Neuronal stem cell (in vitro differentiated cells): ENCODE data around the gene LRMDA.

Experiments
- DNase-seq: peaks from one replicate; pipeline ENCODE4 v3.0.0-alpha.2; 2013; ENCODE audit warnings: low spot score
- H2AFZ ChIP-seq: one replicate; pipeline ENCODE4 v1.6.1; 2013; ENCODE audit warnings: mild to moderate bottlenecking, low read length, inconsistent platforms
- H2AK5ac ChIP-seq: 2 replicates; pipeline ENCODE4 v1.6.1; 2013; ENCODE audit warnings: low read depth, mild to moderate bottlenecking, inconsistent platforms, low read length, moderate library complexity, mixed read lengths
- H2BK120ac ChIP-seq: 2 replicates; pipeline ENCODE4 v1.6.1; 2013; ENCODE audit warnings: low read depth, mild to moderate bottlenecking, inconsistent platforms, low read length, moderate library complexity, mixed read lengths
- H2BK12ac ChIP-seq: one replicate; pipeline ENCODE4 v1.6.1; 2013; ENCODE audit warnings: low read length, inconsistent platforms
- H2BK15ac ChIP-seq: 2 replicates; pipeline ENCODE4 v1.6.1; 2013; ENCODE audit warnings: mild to moderate bottlenecking, low read length, inconsistent platforms, mixed read lengths
- H2BK5ac ChIP-seq: one replicate; pipeline ENCODE4 v1.6.1; 2013; ENCODE audit warnings: inconsistent platforms, mild to moderate bottlenecking, low read length, moderate library complexity
- H3K14ac ChIP-seq: one replicate; pipeline ENCODE4 v1.6.1; 2013; ENCODE audit warnings: low read length, inconsistent platforms
- H3K18ac ChIP-seq: 2 replicates; pipeline ENCODE4 v1.6.1; 2013; ENCODE audit warnings: low read length, inconsistent platforms
- H3K23ac ChIP-seq: 2 replicates; pipeline ENCODE4 v1.6.1; 2013; ENCODE audit warnings: low read depth, mild to moderate bottlenecking, mixed read lengths, low read length, inconsistent platforms; ENCODE audit not compliant: poor library complexity
- H3K27ac ChIP-seq: replicated peaks from 3 replicates; pipeline ENCODE4 v1.5.1; 2013; ENCODE audit warnings: low read length, inconsistent platforms
- H3K27me3 ChIP-seq, 3 experiments: 2 replicates each; pipeline ENCODE4 v1.6.1; 2013; ENCODE audit warnings: low read length in 3 of 3, mild to moderate bottlenecking in 2 of 3, inconsistent platforms in 1 of 3, low read depth in 1 of 3, mixed read lengths in 1 of 3, moderate library complexity in 1 of 3; ENCODE audit not compliant: control insufficient read depth in 3 of 3, insufficient read depth in 3 of 3
- H3K36me3 ChIP-seq, 2 donors: replicated peaks in 1 of 2; 2 replicates each; pipeline ENCODE4 v1.6.1; 2013; ENCODE audit warnings: low read length in 2 of 2; ENCODE audit not compliant: control insufficient read depth in 2 of 2, insufficient read depth in 2 of 2
- H3K4ac ChIP-seq: 2 replicates; pipeline ENCODE4 v1.6.1; 2013; ENCODE audit warnings: inconsistent platforms, mild to moderate bottlenecking, low read length, moderate library complexity
- H3K4me1 ChIP-seq, 2 donors: 1 replicate in 1 of 2; 2 replicates in 1 of 2; pipeline ENCODE4 v1.6.1; 2013; ENCODE audit warnings: low read length in 2 of 2, low read depth in 1 of 2; ENCODE audit not compliant: control insufficient read depth in 2 of 2, insufficient read depth in 1 of 2
- H3K4me2 ChIP-seq: one replicate; pipeline ENCODE4 v1.6.1; 2013; ENCODE audit warnings: mild to moderate bottlenecking, low read length, inconsistent platforms; ENCODE audit not compliant: insufficient read depth, poor library complexity, severe bottlenecking
- H3K4me3 ChIP-seq, 2 donors: 2 replicates each; pipeline ENCODE4 v1.5.1; 2013; ENCODE audit warnings: low read length in 2 of 2, mild to moderate bottlenecking in 2 of 2, inconsistent platforms in 1 of 2, moderate library complexity in 1 of 2
- H3K79me1 ChIP-seq: one replicate; pipeline ENCODE4 v1.6.1; 2013; ENCODE audit warnings: low read depth, mild to moderate bottlenecking, inconsistent platforms, low read length, moderate library complexity
- H3K9ac ChIP-seq: one replicate; pipeline ENCODE4 v1.6.1; 2013; ENCODE audit warnings: mild to moderate bottlenecking, low read depth, low read length, inconsistent platforms; ENCODE audit not compliant: poor library complexity
- H3K9me3 ChIP-seq, 2 donors: replicated peaks in 1 of 2; 2 replicates each; pipeline versions ENCODE3 to v1.6.1; 2013; ENCODE audit warnings: low read length in 2 of 2, mild to moderate bottlenecking in 2 of 2, inconsistent platforms in 1 of 2, low read depth in 1 of 2, mixed read lengths in 1 of 2, moderate library complexity in 1 of 2; ENCODE audit not compliant: control insufficient read depth in 2 of 2, insufficient read depth in 1 of 2
- H4K8ac ChIP-seq: one replicate; pipeline ENCODE4 v1.6.1; 2013; ENCODE audit warnings: low read depth, mild to moderate bottlenecking, inconsistent platforms, low read length, moderate library complexity
- H4K91ac ChIP-seq: one replicate; pipeline ENCODE4 v1.6.1; 2013; ENCODE audit warnings: low read length, low read depth, mild to moderate bottlenecking, inconsistent platforms; ENCODE audit not compliant: poor library complexity
- WGBS, 2 donors: extraction: QIAGEN DNeasy Blood & Tissue Kit; methylation state at CpG; one replicate each; pipeline ENCODE4 v1.1.7; 2013; ENCODE audit warnings: missing lambda C conversion rate in 2 of 2, mixed read lengths in 1 of 2; ENCODE audit not compliant: insufficient read length in 2 of 2, insufficient replicate concordance in 1 of 2; ENCODE audit errors: extremely low coverage in 2 of 2; 5-methylcytosine and 5-hydroxymethylcytosine counted together

LRMDA gene

DNA sequence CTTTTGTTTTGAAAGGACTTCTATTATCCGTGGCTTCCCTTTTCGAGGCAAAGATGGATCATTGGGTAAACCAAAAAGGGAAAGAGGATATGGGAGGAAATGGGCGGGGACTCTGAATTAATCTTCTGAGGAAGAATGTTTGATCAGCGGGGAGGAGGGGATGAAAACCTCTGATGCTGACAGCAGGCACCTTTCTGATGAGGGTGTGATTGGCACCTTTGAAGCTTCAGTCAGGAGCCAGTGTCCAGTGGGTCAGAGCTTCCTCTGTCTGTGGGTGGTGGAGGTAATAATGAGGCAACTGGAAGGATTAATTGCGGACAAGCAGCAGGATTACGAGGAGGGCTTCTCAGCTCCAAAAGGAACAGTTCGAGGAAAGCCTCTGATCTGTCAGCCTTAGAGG is 877.6 kb downstream of the LRMDA start:
- no peak overlapping the region for H2BK120ac ChIP-seq
- no peak overlapping the region for H3K18ac ChIP-seq
- H2BK12ac ChIP-seq: no peak overlapping the region
- no peak for DNase-seq
- no peak overlapping the region for H3K23ac ChIP-seq
- H2AFZ ChIP-seq: no peak overlapping the region
- H2BK5ac ChIP-seq: no peak overlapping the region
- H3K36me3 ChIP-seq: no peaks in the 10 kb centered on the region
- no peak overlapping the region for H4K8ac ChIP-seq
- no peak overlapping the region for H3K4me3 ChIP-seq
- H3K4me2 ChIP-seq: no peak overlapping the region
- no peaks in the 10 kb centered on the region for H3K9me3 ChIP-seq
- no peak overlapping the region for H3K27ac ChIP-seq
- no peak overlapping the region for H2BK15ac ChIP-seq
- peaks cover 2 to 5% of the 10 kb centered on the region in 2 donors for H3K4me1 ChIP-seq
- H3K14ac ChIP-seq: no peak overlapping the region
- H3K4ac ChIP-seq: no peak overlapping the region
- no peak overlapping the region for H3K9ac ChIP-seq
- no peaks in the 10 kb centered on the region for H3K79me1 ChIP-seq
- no CpG with 5 or more reads among the region's 7 CpGs for WGBS, 2 donors
- H2AK5ac ChIP-seq: no peak overlapping the region
- no peaks in the 10 kb centered on the region for H3K27me3 ChIP-seq
- no peak overlapping the region for H4K91ac ChIP-seq

DNA sequence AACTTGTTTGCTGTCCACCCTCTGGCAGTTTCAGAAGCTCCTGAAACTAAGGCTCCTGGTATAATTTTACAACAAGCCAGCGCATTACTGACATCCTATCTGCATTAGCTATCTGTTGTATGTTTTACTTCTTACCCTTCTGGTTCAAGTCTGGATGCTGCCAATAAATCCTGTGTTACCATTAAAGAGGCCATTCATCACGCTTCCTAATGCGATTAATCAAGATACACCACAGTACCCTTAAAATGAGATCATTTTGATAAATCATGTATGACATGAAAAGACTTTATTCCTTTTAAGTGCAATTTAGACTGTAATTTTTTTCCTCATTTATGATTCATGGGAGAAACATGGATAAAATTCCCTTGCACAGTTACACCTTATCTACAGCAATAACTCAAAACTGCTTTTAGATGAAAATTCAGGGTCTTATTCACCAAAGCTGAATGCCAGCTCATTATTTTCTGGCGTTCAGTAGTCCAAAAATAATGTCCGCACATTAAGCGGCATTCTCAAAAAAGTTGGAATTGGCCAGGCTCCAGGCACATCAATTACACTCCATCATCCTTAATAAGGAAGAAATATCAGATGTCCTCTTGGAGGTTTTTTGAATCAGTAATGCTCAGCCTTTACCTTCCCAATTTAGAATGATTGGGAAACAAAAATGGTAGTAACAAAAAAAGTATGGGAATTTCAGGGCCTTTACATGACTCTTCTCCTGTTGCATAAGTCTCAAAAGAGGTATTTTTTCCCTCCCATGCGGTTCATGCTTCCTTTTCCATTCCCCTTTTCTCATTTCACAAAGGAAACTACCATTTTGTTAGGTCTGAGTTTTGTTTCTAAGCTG is 878.5 kb downstream of the LRMDA start:
- Histone ChIP-seq H2BK5ac (no peak overlapping the region), H2AFZ (no peak overlapping the region), H2BK120ac (no peak overlapping the region)

GRCh38 chr10:76310588-76311080 is 879.2 kb downstream of the LRMDA start:
- Histone ChIP-seq H3K23ac (no peak overlapping the region), H2BK12ac (no peak overlapping the region), H3K4me1 (peaks cover 2 to 5% of the 10 kb centered on the region in 2 donors), H3K14ac (no peak overlapping the region), H3K79me1 (no peaks in the 10 kb centered on the region), H4K91ac (no peak overlapping the region), H2BK120ac (no peak overlapping the region), H2BK5ac (no peak overlapping the region), H3K18ac (no peak overlapping the region), H3K36me3 (no peaks in the 10 kb centered on the region), H2BK15ac (no peak overlapping the region), H3K9ac (no peak overlapping the region), H2AK5ac (no peak overlapping the region), H3K4me2 (no peak overlapping the region), H3K27ac (no peak overlapping the region), H3K4ac (no peak overlapping the region), H3K9me3 (no peaks in the 10 kb centered on the region), H3K4me3 (no peak overlapping the region), H2AFZ (no peak overlapping the region), H4K8ac (no peak overlapping the region), H3K27me3 (no peaks in the 10 kb centered on the region)
- no peak for DNase-seq
- WGBS, 2 donors: no CpG with 5 or more reads among the region's 1 CpG

More for the DNA sequence above, 878.5 kb downstream of the LRMDA start:
- H3K27ac ChIP-seq: no peak overlapping the region
- no peaks in the 10 kb centered on the region for H3K27me3 ChIP-seq
- no peak overlapping the region for H3K4me2 ChIP-seq
- no peak overlapping the region for H3K14ac ChIP-seq
- H3K18ac ChIP-seq: no peak overlapping the region
- H3K4ac ChIP-seq: no peak overlapping the region
- WGBS, 2 donors: no CpG with 5 or more reads among the region's 7 CpGs
- no peak for DNase-seq
- no peak overlapping the region for H3K9ac ChIP-seq
- H3K4me1 ChIP-seq: peaks cover 2 to 5% of the 10 kb centered on the region in 2 donors
- H3K79me1 ChIP-seq: no peaks in the 10 kb centered on the region
- H4K8ac ChIP-seq: no peak overlapping the region
- no peaks in the 10 kb centered on the region for H3K9me3 ChIP-seq
- no peak overlapping the region for H2BK12ac ChIP-seq
- no peak overlapping the region for H2BK15ac ChIP-seq
- H3K36me3 ChIP-seq: no peaks in the 10 kb centered on the region
- H3K4me3 ChIP-seq: no peak overlapping the region
- H3K23ac ChIP-seq: no peak overlapping the region
- no peak overlapping the region for H2AK5ac ChIP-seq
- no peak overlapping the region for H4K91ac ChIP-seq

GRCh38 chr10:76311752-76312636 is 880.6 kb downstream of the LRMDA start:
- Histone ChIP-seq H3K4me2 (no peak overlapping the region), H3K14ac (no peak overlapping the region), H3K4me1 (peaks cover 2 to 5% of the 10 kb centered on the region in 2 donors), H2AFZ (no peak overlapping the region), H3K23ac (no peak overlapping the region), H3K4ac (no peak overlapping the region), H3K27me3 (no peaks in the 10 kb centered on the region), H3K79me1 (no peaks in the 10 kb centered on the region), H3K9ac (no peak overlapping the region), H2AK5ac (no peak overlapping the region), H4K8ac (no peak overlapping the region), H3K4me3 (no peak overlapping the region), H4K91ac (no peak overlapping the region), H2BK120ac (no peak overlapping the region), H2BK5ac (no peak overlapping the region), H3K18ac (no peak overlapping the region), H3K27ac (no peak overlapping the region), H3K9me3 (peaks cover 0 to 3% of the 10 kb centered on the region in 2 donors), H2BK15ac (no peak overlapping the region), H3K36me3 (no peaks in the 10 kb centered on the region), H2BK12ac (no peak overlapping the region)
- DNase-seq: no peak
- no CpG with 5 or more reads among the region's 4 CpGs for whole genome bisulfite sequencing, 2 donors
